C4-2B (cell line): Measurements from ENCODE around the gene USP34.

Experiments
- CTCF ChIP-seq: fragments of 450-650 bp; conservative IDR thresholded peaks from 2 replicates; pipeline ENCODE4 v1.5.1; 2017; ENCODE audit warnings: mild to moderate bottlenecking
- ZFX ChIP-seq: fragments of 450-650 bp; IDR thresholded peaks from 2 replicates; pipeline ENCODE4 v1.6.1; 2017

- TF ChIP-seq CTCF = no peak
- TF ChIP-seq ZFX = no peak
These were observed 74.9 kb downstream of the USP34 start for GRCh38 chr2:61396005-61396404.
